WTC11 (cell line): ENCODE results near the gene CMC1.

Experiments
- CTCF ChIP-seq: fragments of 200-600 bp; IDR thresholded peaks from 2 replicates; pipeline ENCODE4 v1.8.0; 2022; ENCODE audit warnings: antibody characterized with exemption
- GRHL2 ChIP-seq: fragments of 250-450 bp; sonication (Bioruptor Pico); IDR thresholded peaks from 2 replicates; pipeline ENCODE4 v1.8.0; 2022; ENCODE audit warnings: mild to moderate bottlenecking, moderate library complexity; ENCODE audit not compliant: insufficient replicate concordance, severe bottlenecking
- USF1 ChIP-seq: sonication (generic); formaldehyde crosslinking; IDR thresholded peaks from 2 replicates; pipeline ENCODE4 v1.8.0; 2022; ENCODE audit warnings: mild to moderate bottlenecking, missing genetic modification reagents
- ZNF138 ChIP-seq: sonication (generic); formaldehyde crosslinking; conservative IDR thresholded peaks from 2 replicates; pipeline ENCODE4 v1.8.1; 2022; ENCODE audit warnings: mild to moderate bottlenecking, moderate library complexity, missing genetic modification reagents

GRCh38 chr3:28349469-28350000, 108.1 kb downstream of the CMC1 start:
- TF ChIP-seq USF1 (no peak), CTCF (no peak), GRHL2 (CRISPR knock-in tag) (no peak), ZNF138 (no peak)
